GM19193 (cell line): Measurements from ENCODE around the gene DAB2IP.

Experiments used
- POLR2A ChIP-seq: IDR thresholded peaks from 4 replicates; pipeline ENCODE4 v1.6.1; 2011; ENCODE audit not compliant: insufficient read depth, insufficient read length; ENCODE audit errors: extremely low read depth

Gene DAB2IP

GRCh38 chr9:121649476-121650216 lies 1.8 kb upstream of the DAB2IP start:
- no peak for TF ChIP-seq POLR2A

- TF ChIP-seq POLR2A = no peak
These were observed 1.0 kb upstream of the DAB2IP start for GRCh38 chr9:121650217-121651007.

GRCh38 chr9:121651008-121651294 lies 483 bp upstream of the DAB2IP start:
- TF ChIP-seq POLR2A = no peak

GRCh38 chr9:121652021-121652837 lies 795 bp downstream of the DAB2IP start:
- no peak for TF ChIP-seq POLR2A

GRCh38 chr9:121652838-121653231 lies 1.4 kb downstream of the DAB2IP start:
- no peak for TF ChIP-seq POLR2A

- no peak for TF ChIP-seq POLR2A
These were observed 3.2 kb downstream of the DAB2IP start for GRCh38 chr9:121654499-121655140.

GRCh38 chr9:121655231-121655755 lies 3.9 kb downstream of the DAB2IP start:
- no peak for TF ChIP-seq POLR2A

- TF ChIP-seq POLR2A = no peak
These were observed 5.6 kb downstream of the DAB2IP start for GRCh38 chr9:121656941-121657470.

GRCh38 chr9:121658166-121658565 lies 6.7 kb downstream of the DAB2IP start:
- no peak for TF ChIP-seq POLR2A

- no peak for TF ChIP-seq POLR2A
These were observed 7.2 kb downstream of the DAB2IP start for GRCh38 chr9:121658591-121658990.

GRCh38 chr9:121660367-121660766 lies 8.9 kb downstream of the DAB2IP start:
- no peak for TF ChIP-seq POLR2A

- TF ChIP-seq POLR2A = no peak
These were observed 9.4 kb downstream of the DAB2IP start for GRCh38 chr9:121660876-121661275.

GRCh38 chr9:121661328-121661727 lies 9.9 kb downstream of the DAB2IP start:
- TF ChIP-seq POLR2A = no peak

GRCh38 chr9:121662359-121662758 lies 10.9 kb downstream of the DAB2IP start:
- TF ChIP-seq POLR2A = no peak
